Keratinocyte (primary cell): Measurements from ENCODE around the gene CTNNA2. TPM values are rescaled to one million over a fixed set of nuclear protein-coding genes. Genes with fewer than 3 reads are reported as not detected.

Experiments
- DNase-seq: peaks from one replicate; pipeline ENCODE4 v3.0.0-alpha.2; 2011; ENCODE audit warnings: low read depth, missing footprints, low spot score
- FAIRE-seq: peaks from 2 replicates; lab custom pipeline; 2011; peaks lifted over from hg19 to GRCh38; lab: Jason Lieb, UNC
- H2AFZ ChIP-seq: 2 replicates; pipeline ENCODE4 v1.6.0; 2012; ENCODE audit warnings: low read length, control low read depth, inconsistent platforms; ENCODE audit not compliant: control insufficient read depth
- H3K27ac ChIP-seq: 2 replicates; pipeline ENCODE4 v1.5.1; 2011; ENCODE audit warnings: low read length; ENCODE audit not compliant: control insufficient read depth, insufficient read depth
- H3K27me3 ChIP-seq: 3 replicates; pipeline ENCODE4 v1.6.0; 2011; ENCODE audit warnings: low read length; ENCODE audit not compliant: control insufficient read depth, insufficient read depth; ENCODE audit errors: extremely low read depth
- H3K36me3 ChIP-seq, 2 experiments: 2 replicates in 1 of 2; 3 replicates in 1 of 2; pipeline ENCODE4 v1.5.1; 2011; ENCODE audit warnings: low read length in 2 of 2, mild to moderate bottlenecking in 1 of 2; ENCODE audit not compliant: control insufficient read depth in 2 of 2, insufficient read depth in 2 of 2; ENCODE audit errors: extremely low read depth in 1 of 2
- H3K4me1 ChIP-seq: 3 replicates; pipeline ENCODE4 v1.5.1; 2011; ENCODE audit warnings: low read length; ENCODE audit not compliant: control insufficient read depth, insufficient read depth; ENCODE audit errors: extremely low read depth
- H3K4me2 ChIP-seq: 3 replicates; pipeline ENCODE4 v1.6.0; 2011; ENCODE audit warnings: low read depth, low read length; ENCODE audit not compliant: control insufficient read depth, insufficient read depth; ENCODE audit errors: extremely low read depth
- H3K4me3 ChIP-seq, 3 experiments: fragments of 200-600 bp in 1 of 3; sonication (generic) in 1 of 3; 2 replicates in 2 of 3; 3 replicates in 1 of 3; pipeline ENCODE4 v1.5.1; 2011 to 2016; ENCODE audit warnings: low read length in 3 of 3, mild to moderate bottlenecking in 3 of 3, control low read depth in 2 of 3, inconsistent platforms in 1 of 3, low read depth in 1 of 3, mixed read lengths in 1 of 3, mixed run types in 1 of 3, moderate library complexity in 1 of 3; ENCODE audit not compliant: control insufficient read depth in 2 of 3, insufficient read depth in 2 of 3; ENCODE audit errors: extremely low read depth in 1 of 3
- H3K79me2 ChIP-seq: 2 replicates; pipeline ENCODE4 v1.6.0; 2012; ENCODE audit warnings: low read length; ENCODE audit not compliant: control insufficient read depth, insufficient read depth
- H3K9ac ChIP-seq: 3 replicates; pipeline ENCODE4 v1.6.0; 2011; ENCODE audit warnings: low read length; ENCODE audit not compliant: control insufficient read depth, insufficient read depth; ENCODE audit errors: extremely low read depth
- H3K9me1 ChIP-seq: 3 replicates; pipeline ENCODE4 v1.6.0; 2011; ENCODE audit warnings: low read length; ENCODE audit not compliant: control insufficient read depth, insufficient read depth; ENCODE audit errors: extremely low read depth
- H3K9me3 ChIP-seq: 2 replicates; pipeline ENCODE4 v1.5.1; 2012; ENCODE audit warnings: low read depth, low read length; ENCODE audit not compliant: control insufficient read depth
- H4K20me1 ChIP-seq: 3 replicates; pipeline ENCODE4 v1.6.0; 2011; ENCODE audit warnings: low read length; ENCODE audit not compliant: control insufficient read depth, insufficient read depth; ENCODE audit errors: extremely low read depth
- EZH2 ChIP-seq: IDR thresholded peaks from one replicate; pipeline ENCODE4 v1.6.1; 2012; ENCODE audit warnings: inconsistent platforms, mild to moderate bottlenecking, low read length, moderate library complexity
- dilution Hi-C: fragments of 300-500 bp; cut with MboI; formaldehyde crosslinking; loops from one replicate; pipeline ENCODE4 v1.7.0; 2020; ENCODE audit warnings: low sequenced_read_pairs; ENCODE audit not compliant: extremely low pct_ligation_motif_present
- polyA plus RNA-seq, 5 experiments: library from polyadenylated mRNA; depleted of rRNA in 3 of 5; stranded (reverse) in 3 of 5; stranded (forward) in 1 of 5; unstranded in 1 of 5; fragments of >200 nt; gene quantifications; 1 replicate in 1 of 5; 2 replicates in 3 of 5; 3 replicates in 1 of 5; pipeline versions ENCODE4 v1.2.1 to v1.2.3, GENCODE V29; 2011 to 2012; ENCODE audit warnings: missing spikeins in 2 of 5, low read depth in 1 of 5, low replicate concordance in 1 of 5
- TF ChIP-seq, protein P1 (sequence below), 3 experiments: IDR thresholded peaks in 1 of 3; conservative IDR thresholded peaks in 1 of 3; optimal IDR thresholded peaks in 1 of 3; 2 replicates in 2 of 3; 3 replicates in 1 of 3; pipeline versions ENCODE3 to v1.5.1; 2011; ENCODE audit warnings: low read length in 3 of 3, mild to moderate bottlenecking in 3 of 3, moderate library complexity in 2 of 3, control low read depth in 1 of 3, inconsistent platforms in 1 of 3; ENCODE audit not compliant: insufficient read depth in 2 of 3; ENCODE audit errors: extremely low read depth in 1 of 3

CTNNA2 gene
- polyA plus RNA-seq, 1 donor (not counting 4 experiments of a cell fraction or from before 2014, with no cell fraction given) = not detected

DNA sequence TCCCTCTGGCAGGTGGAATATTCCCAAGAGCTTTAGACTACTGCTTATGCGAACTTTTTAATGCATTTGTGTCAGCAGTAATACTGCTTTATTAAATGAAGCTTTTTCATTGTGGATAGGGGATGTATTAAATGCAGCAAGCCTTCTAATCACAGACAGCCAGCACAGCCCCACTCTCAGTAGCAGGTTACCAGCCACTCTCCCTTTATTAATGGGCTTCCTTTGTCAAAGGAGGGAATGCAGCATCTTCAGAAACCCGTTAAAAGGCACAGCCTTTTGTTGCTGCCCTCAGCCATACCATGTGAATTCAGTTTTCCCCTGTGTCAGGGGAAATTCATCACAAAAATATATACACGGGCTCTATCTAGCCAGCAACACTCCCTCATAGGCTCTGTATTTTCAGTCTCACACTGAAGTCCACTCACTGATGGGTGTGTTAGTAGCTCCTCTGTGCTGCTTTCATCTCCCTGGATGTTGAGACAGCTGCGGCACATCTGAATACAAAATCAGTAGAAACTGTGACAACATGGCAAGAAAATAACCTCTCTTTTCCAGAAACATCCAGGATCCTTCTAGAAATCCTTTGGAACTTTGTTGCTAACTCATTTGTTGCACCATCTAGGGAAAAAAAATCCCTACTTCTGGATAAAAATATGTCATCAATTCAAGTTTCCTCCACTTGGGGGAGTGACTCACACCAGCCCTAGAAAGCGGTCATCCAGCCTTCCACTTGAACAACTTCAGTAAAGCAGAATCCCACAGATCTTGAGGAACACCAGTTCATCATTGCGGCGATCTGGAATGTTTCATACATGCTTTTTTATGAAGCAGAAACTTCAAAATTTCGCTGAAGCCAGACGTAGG, 743.3 kb downstream of the CTNNA2 start:
- Histone ChIP-seq H2AFZ (no peak overlapping the region), H3K36me3 (no peaks in the 10 kb centered on the region), H3K4me3 (no peak overlapping the region), H3K4me1 (no peaks in the 10 kb centered on the region), H3K9me1 (no peaks in the 10 kb centered on the region), H3K9me3 (no peaks in the 10 kb centered on the region), H3K27me3 (no peaks in the 10 kb centered on the region), H3K9ac (no peak overlapping the region), H3K27ac (no peak overlapping the region), H3K79me2 (no peaks in the 10 kb centered on the region), H4K20me1 (no peaks in the 10 kb centered on the region), H3K4me2 (no peak overlapping the region)
- no peak for DNase-seq
- dilution Hi-C loops = no loop called here
- no peak for FAIRE-seq
- TF ChIP-seq, protein P1, sequence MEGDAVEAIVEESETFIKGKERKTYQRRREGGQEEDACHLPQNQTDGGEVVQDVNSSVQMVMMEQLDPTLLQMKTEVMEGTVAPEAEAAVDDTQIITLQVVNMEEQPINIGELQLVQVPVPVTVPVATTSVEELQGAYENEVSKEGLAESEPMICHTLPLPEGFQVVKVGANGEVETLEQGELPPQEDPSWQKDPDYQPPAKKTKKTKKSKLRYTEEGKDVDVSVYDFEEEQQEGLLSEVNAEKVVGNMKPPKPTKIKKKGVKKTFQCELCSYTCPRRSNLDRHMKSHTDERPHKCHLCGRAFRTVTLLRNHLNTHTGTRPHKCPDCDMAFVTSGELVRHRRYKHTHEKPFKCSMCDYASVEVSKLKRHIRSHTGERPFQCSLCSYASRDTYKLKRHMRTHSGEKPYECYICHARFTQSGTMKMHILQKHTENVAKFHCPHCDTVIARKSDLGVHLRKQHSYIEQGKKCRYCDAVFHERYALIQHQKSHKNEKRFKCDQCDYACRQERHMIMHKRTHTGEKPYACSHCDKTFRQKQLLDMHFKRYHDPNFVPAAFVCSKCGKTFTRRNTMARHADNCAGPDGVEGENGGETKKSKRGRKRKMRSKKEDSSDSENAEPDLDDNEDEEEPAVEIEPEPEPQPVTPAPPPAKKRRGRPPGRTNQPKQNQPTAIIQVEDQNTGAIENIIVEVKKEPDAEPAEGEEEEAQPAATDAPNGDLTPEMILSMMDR (optimal IDR thresholded peaks at IDR 0.05 in 1 of 3, IDR thresholded peaks at IDR 0.05 in 1 of 3, conservative IDR thresholded peaks at IDR 0.05 in 1 of 3; ENCODE audit: extremely low read depth in 1 of 3, insufficient read depth in 2 of 3, low read length in 3 of 3) = no peak
- TF ChIP-seq EZH2 = no peak

DNA sequence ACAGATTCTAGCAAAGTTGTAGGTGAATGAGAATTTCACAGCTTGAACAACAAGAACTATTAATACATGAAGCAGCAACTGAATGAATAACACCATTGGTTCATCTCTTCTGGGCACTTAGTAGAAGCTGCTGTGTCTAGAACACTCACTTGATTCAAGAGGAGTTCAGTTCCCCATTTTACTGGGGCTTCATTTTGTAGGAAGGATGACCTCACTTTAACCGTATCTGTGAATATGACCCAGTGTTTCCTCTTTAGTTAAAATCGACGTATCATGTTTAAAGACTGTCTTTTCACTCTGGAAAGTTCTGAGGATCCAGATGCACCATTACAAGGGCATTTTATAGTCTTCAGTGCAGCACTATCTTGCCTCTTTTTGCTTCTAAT, 743.9 kb downstream of the CTNNA2 start:
- Histone ChIP-seq H3K4me1 (no peaks in the 10 kb centered on the region), H3K27me3 (no peaks in the 10 kb centered on the region), H3K36me3 (no peaks in the 10 kb centered on the region), H3K27ac (no peak overlapping the region), H3K79me2 (no peaks in the 10 kb centered on the region), H3K4me2 (no peak overlapping the region), H3K9ac (no peak overlapping the region), H3K9me3 (no peaks in the 10 kb centered on the region), H3K4me3 (no peak overlapping the region), H3K9me1 (no peaks in the 10 kb centered on the region), H2AFZ (no peak overlapping the region), H4K20me1 (no peaks in the 10 kb centered on the region)
- FAIRE-seq (no peak), DNase-seq (no peak)
- no peak for TF ChIP-seq EZH2
- TF ChIP-seq, protein P1 (optimal IDR thresholded peaks at IDR 0.05 in 1 of 3, IDR thresholded peaks at IDR 0.05 in 1 of 3, conservative IDR thresholded peaks at IDR 0.05 in 1 of 3; ENCODE audit: extremely low read depth in 1 of 3, insufficient read depth in 2 of 3, low read length in 3 of 3) = no peak
- dilution Hi-C loops = no loop called here
